Osteoblast (primary cell): ENCODE results near the gene SELENOH. TPM values are rescaled to one million over a fixed set of nuclear protein-coding genes. Genes with fewer than 3 reads are reported as not detected.

Source experiments
- DNase-seq: peaks from one replicate; pipeline ENCODE4 v3.0.0; 2011; ENCODE audit warnings: low spot score, mixed read lengths; ENCODE audit not compliant: insufficient read length; ENCODE audit errors: missing footprints
- H2AFZ ChIP-seq: 2 replicates; pipeline ENCODE4 v1.6.0; 2011; ENCODE audit warnings: mild to moderate bottlenecking, low read length
- H3K27ac ChIP-seq: 2 replicates; pipeline ENCODE4 v1.5.1; 2011; ENCODE audit warnings: mild to moderate bottlenecking, low read depth, low read length, moderate library complexity
- H3K27me3 ChIP-seq: 2 replicates; pipeline ENCODE4 v1.6.0; 2012; ENCODE audit warnings: mild to moderate bottlenecking, control low read depth, inconsistent platforms, low read length, moderate library complexity; ENCODE audit not compliant: insufficient read depth
- H3K36me3 ChIP-seq: 2 replicates; pipeline ENCODE4 v1.5.1; 2011; ENCODE audit warnings: mild to moderate bottlenecking, low read length, control low read depth, moderate library complexity; ENCODE audit not compliant: insufficient read depth
- H3K4me1 ChIP-seq: 2 replicates; pipeline ENCODE4 v1.5.1; 2011; ENCODE audit warnings: mild to moderate bottlenecking, low read length, control low read depth, moderate library complexity; ENCODE audit not compliant: insufficient read depth
- H3K4me2 ChIP-seq: 2 replicates; pipeline ENCODE4 v1.6.0; 2011; ENCODE audit warnings: mild to moderate bottlenecking, low read length; ENCODE audit not compliant: insufficient read depth
- H3K4me3 ChIP-seq: fragments of 200-600 bp; sonication (generic); 3 replicates; pipeline ENCODE4 v1.5.1; 2012; ENCODE audit warnings: mild to moderate bottlenecking, low read length, inconsistent platforms; ENCODE audit not compliant: insufficient read depth
- H3K79me2 ChIP-seq: 2 replicates; pipeline ENCODE4 v1.6.0; 2012; ENCODE audit warnings: mild to moderate bottlenecking, low read length, control low read depth, inconsistent platforms; ENCODE audit not compliant: insufficient read depth
- H3K9me3 ChIP-seq: 2 replicates; pipeline ENCODE4 v1.5.1; 2011; ENCODE audit warnings: low read depth, low read length, control low read depth
- H4K20me1 ChIP-seq: 2 replicates; pipeline ENCODE4 v1.6.0; 2012; ENCODE audit warnings: mild to moderate bottlenecking, low read length, control low read depth; ENCODE audit not compliant: insufficient read depth
- CTCF ChIP-seq: IDR thresholded peaks from 2 replicates; pipeline ENCODE4 v1.5.1; 2011; ENCODE audit warnings: mild to moderate bottlenecking, low read depth, low read length, moderate library complexity; ENCODE audit errors: extremely low read depth
- total RNA-seq: library from RNA; depleted of rRNA; stranded (reverse); fragments of >200 nt; gene quantifications from 2 replicates; pipeline ENCODE4 v1.2.3, GENCODE V29; 2012

SELENOH gene
- total RNA-seq, 1 donor, result 68.8 TPM

GRCh38 chr11:57735619-57736298, 5.5 kb upstream of the SELENOH start:
- H3K36me3 ChIP-seq, result peaks cover 16% of the 10 kb centered on the region
- H3K9me3 ChIP-seq, result no peaks in the 10 kb centered on the region
- H3K27ac ChIP-seq, result no peak overlapping the region
- TF ChIP-seq CTCF, result no peak
- no peaks in the 10 kb centered on the region for H4K20me1 ChIP-seq
- peaks cover 40% of the 10 kb centered on the region for H3K79me2 ChIP-seq
- no peak overlapping the region for H2AFZ ChIP-seq
- H3K4me1 ChIP-seq, result no peaks in the 10 kb centered on the region
- DNase-seq, result no peak
- H3K27me3 ChIP-seq, result no peaks in the 10 kb centered on the region
- no peak overlapping the region for H3K4me2 ChIP-seq
- no peak overlapping the region for H3K4me3 ChIP-seq

DNA sequence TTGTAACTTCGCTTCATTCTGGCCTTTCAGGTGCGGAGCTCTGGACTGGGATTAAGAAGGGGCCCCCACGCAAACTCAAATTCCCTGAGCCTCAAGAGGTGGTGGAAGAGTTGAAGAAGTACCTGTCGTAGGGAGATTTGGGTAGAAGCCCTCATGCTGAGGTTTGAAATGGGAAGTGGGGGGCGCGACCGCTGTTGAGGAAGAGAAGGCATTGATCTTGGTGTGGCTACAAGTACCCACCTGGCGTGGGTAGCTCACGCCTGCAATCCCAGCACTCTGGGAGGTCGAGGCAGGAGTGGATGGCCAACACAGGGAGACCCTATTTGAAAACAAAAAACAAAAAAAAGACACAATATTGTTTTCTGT, 779 bp downstream of the SELENOH start:
- Histone ChIP-seq H3K4me1 (peaks cover 10% of the 10 kb centered on the region), H4K20me1 (peaks cover 9% of the 10 kb centered on the region), H3K36me3 (peaks cover 49% of the 10 kb centered on the region), H2AFZ (peak overlapping the region; percentile 93), H3K4me3 (peak overlapping the region; percentile 98), H3K4me2 (peak overlapping the region; percentile 96), H3K9me3 (no peaks in the 10 kb centered on the region), H3K27me3 (no peaks in the 10 kb centered on the region), H3K27ac (peak overlapping the region; percentile 93), H3K79me2 (peaks cover 38% of the 10 kb centered on the region)
- DNase-seq, result no peak
- no peak for TF ChIP-seq CTCF

GRCh38 chr11:57744357-57744756, 3.1 kb downstream of the SELENOH start:
- H2AFZ ChIP-seq, result no peak overlapping the region
- no peak for TF ChIP-seq CTCF
- H3K9me3 ChIP-seq, result no peaks in the 10 kb centered on the region
- H3K27me3 ChIP-seq, result no peaks in the 10 kb centered on the region
- H3K79me2 ChIP-seq, result peaks cover 33% of the 10 kb centered on the region
- no peak for DNase-seq
- H3K4me3 ChIP-seq, result no peak overlapping the region
- H3K36me3 ChIP-seq, result peaks cover 33% of the 10 kb centered on the region
- peaks cover 10% of the 10 kb centered on the region for H3K4me1 ChIP-seq
- H4K20me1 ChIP-seq, result peaks cover 9% of the 10 kb centered on the region
- H3K27ac ChIP-seq, result no peak overlapping the region
- H3K4me2 ChIP-seq, result no peak overlapping the region

GRCh38 chr11:57745206-57745605, 3.9 kb downstream of the SELENOH start:
- Histone ChIP-seq H3K4me3 (no peak overlapping the region), H3K4me1 (peaks cover 10% of the 10 kb centered on the region), H3K4me2 (no peak overlapping the region), H3K27me3 (no peaks in the 10 kb centered on the region), H3K36me3 (peaks cover 33% of the 10 kb centered on the region), H3K79me2 (peaks cover 33% of the 10 kb centered on the region), H2AFZ (no peak overlapping the region), H4K20me1 (peaks cover 9% of the 10 kb centered on the region), H3K27ac (no peak overlapping the region), H3K9me3 (no peaks in the 10 kb centered on the region)
- TF ChIP-seq CTCF, result no peak
- DNase-seq, result no peak
